ENCODE measurements around the gene KRT76. TPM values are rescaled to one million over a fixed set of nuclear protein-coding genes. Genes with fewer than 3 reads are reported as not detected.
"Not testable (repeated sequence)": the region's sequence is repeated elsewhere in the genome, so short reads cannot be mapped to it uniquely, and the experiment has no call there.

KRT76 gene
- total RNA-seq, 1 donor from 2014 or later = not detected

DNA sequence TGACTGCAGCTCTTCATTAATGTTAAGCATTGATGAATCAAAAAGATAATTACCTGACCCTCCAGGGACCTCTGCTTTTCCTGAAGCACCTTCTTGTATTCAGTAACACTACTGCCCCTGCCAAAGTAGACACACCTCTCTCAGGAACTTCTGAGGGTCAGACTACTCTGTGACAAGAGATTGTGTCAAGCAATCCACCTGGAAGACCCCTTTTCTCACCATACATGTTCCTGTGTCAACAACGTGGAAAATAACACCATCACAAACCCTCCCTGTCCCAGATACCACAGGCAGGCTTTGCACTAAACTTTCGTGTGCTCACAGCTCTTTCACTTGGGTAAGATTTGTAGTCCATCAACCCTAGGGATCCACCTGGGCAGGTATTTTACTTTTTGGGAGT, 13.2 kb downstream of the KRT76 start:
- Mint-ChIP-seq H3K4me1 (ENCODE audit: low read depth) (no peaks in the 10 kb centered on the region), H3K27ac (ENCODE audit: unreplicated experiment) (no peak overlapping the region), H3K27me3 (ENCODE audit: low read depth) (peaks cover 48% of the 10 kb centered on the region), H3K36me3 (ENCODE audit: low read depth) (no peaks in the 10 kb centered on the region), H3K9me3 (ENCODE audit: low read depth) (peaks cover 15% of the 10 kb centered on the region), H3K4me3 (ENCODE audit: unreplicated experiment) (no peak overlapping the region)
- TF ChIP-seq, protein P1, sequence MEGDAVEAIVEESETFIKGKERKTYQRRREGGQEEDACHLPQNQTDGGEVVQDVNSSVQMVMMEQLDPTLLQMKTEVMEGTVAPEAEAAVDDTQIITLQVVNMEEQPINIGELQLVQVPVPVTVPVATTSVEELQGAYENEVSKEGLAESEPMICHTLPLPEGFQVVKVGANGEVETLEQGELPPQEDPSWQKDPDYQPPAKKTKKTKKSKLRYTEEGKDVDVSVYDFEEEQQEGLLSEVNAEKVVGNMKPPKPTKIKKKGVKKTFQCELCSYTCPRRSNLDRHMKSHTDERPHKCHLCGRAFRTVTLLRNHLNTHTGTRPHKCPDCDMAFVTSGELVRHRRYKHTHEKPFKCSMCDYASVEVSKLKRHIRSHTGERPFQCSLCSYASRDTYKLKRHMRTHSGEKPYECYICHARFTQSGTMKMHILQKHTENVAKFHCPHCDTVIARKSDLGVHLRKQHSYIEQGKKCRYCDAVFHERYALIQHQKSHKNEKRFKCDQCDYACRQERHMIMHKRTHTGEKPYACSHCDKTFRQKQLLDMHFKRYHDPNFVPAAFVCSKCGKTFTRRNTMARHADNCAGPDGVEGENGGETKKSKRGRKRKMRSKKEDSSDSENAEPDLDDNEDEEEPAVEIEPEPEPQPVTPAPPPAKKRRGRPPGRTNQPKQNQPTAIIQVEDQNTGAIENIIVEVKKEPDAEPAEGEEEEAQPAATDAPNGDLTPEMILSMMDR (IDR thresholded peaks at IDR 0.05) = no peak
- DNase-seq (ENCODE audit: low spot score) = no peak

DNA sequence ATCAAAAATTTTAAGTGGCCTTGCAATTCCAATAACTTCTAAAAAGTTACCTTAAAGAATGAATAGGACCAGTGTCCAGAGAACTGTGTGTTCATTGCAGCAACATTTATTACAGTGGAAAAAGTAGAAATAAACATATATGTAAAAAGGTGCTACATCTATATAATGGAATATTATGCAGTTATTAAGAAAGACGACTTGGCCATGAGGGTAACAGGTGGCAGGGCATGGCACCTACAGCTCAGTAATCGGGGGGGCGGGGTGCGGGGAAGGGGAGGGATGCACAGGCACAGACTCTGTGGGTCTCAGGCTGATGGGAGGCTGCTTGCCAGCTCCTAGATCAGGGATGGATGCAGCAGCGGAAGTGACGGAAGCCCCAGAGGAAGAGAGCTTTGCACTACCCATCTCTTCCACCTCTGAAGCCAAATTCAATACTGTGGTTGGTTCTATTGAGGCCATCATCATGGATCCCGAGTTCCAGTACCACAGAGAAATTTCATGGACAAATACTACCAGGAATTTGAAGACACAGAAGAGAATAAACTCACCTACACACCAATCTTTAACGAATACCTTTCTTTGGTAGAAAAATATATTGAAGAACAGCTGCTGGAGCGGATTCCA, 14.0 kb downstream of the KRT76 start:
- H3K9me3 Mint-ChIP-seq (ENCODE audit: low read depth) = peaks cover 15% of the 10 kb centered on the region

GRCh38 chr12:52761802-52762201, 15.3 kb downstream of the KRT76 start:
- peaks cover 32% of the 10 kb centered on the region for H3K27me3 Mint-ChIP-seq (ENCODE audit: low read depth)
- no peak overlapping the region for H3K27ac Mint-ChIP-seq (ENCODE audit: unreplicated experiment)
- TF ChIP-seq, protein P1 (IDR thresholded peaks at IDR 0.05) = no peak
- DNase-seq (ENCODE audit: low spot score) = no peak
- peaks cover 15% of the 10 kb centered on the region for H3K9me3 Mint-ChIP-seq (ENCODE audit: low read depth)
- no peak overlapping the region for H3K4me3 Mint-ChIP-seq (ENCODE audit: unreplicated experiment)
- no peaks in the 10 kb centered on the region for H3K36me3 Mint-ChIP-seq (ENCODE audit: low read depth)
- H3K4me1 Mint-ChIP-seq (ENCODE audit: low read depth) = no peaks in the 10 kb centered on the region

More for the DNA sequence above, 14.0 kb downstream of the KRT76 start:
- Mint-ChIP-seq H3K4me1 (ENCODE audit: low read depth) (no peaks in the 10 kb centered on the region), H3K4me3 (ENCODE audit: unreplicated experiment) (no peak overlapping the region), H3K27ac (ENCODE audit: unreplicated experiment) (no peak overlapping the region), H3K36me3 (ENCODE audit: low read depth) (no peaks in the 10 kb centered on the region), H3K27me3 (ENCODE audit: low read depth) (peaks cover 43% of the 10 kb centered on the region)
- TF ChIP-seq, protein P1 (IDR thresholded peaks at IDR 0.05) = no peak
- DNase-seq (ENCODE audit: low spot score) = no peak

- not testable (repeated sequence) for H3K4me1 Mint-ChIP-seq (ENCODE audit: low read depth); H3K27ac Mint-ChIP-seq (ENCODE audit: unreplicated experiment); H3K4me3 Mint-ChIP-seq (ENCODE audit: unreplicated experiment); DNase-seq (ENCODE audit: low spot score); H3K36me3 Mint-ChIP-seq (ENCODE audit: low read depth)
- Mint-ChIP-seq H3K27me3 (ENCODE audit: low read depth) (peaks cover 28% of the 10 kb centered on the region), H3K9me3 (ENCODE audit: low read depth) (peaks cover 15% of the 10 kb centered on the region)
These were observed 15.9 kb downstream of the KRT76 start for GRCh38 chr12:52761218-52761617.

DNA sequence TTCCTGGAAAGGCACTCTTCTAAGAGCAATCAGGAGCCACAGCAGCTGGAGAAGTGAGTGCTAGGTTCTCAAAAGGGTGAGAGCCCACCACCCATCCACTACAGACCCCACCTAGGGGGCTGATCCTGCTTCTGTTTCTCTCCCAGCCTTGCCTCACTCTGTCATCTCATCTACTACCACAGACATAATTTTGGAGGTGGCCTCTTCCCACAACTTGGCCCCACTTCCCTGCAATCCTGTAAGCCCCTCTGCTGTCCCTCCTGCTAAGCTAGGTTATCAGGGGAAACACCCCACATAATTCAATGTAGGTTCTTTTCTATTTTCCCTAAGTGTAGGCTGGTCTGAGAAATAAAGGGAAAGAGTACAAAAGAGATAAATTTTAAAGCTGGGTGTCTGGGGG, 16.5 kb downstream of the KRT76 start:
- DNase-seq (ENCODE audit: low spot score) = no peak
- Mint-ChIP-seq H3K27ac (ENCODE audit: unreplicated experiment) (no peak overlapping the region), H3K27me3 (ENCODE audit: low read depth) (peaks cover 24% of the 10 kb centered on the region), H3K9me3 (ENCODE audit: low read depth) (peaks cover 15% of the 10 kb centered on the region), H3K4me1 (ENCODE audit: low read depth) (no peaks in the 10 kb centered on the region), H3K4me3 (ENCODE audit: unreplicated experiment) (no peak overlapping the region), H3K36me3 (ENCODE audit: low read depth) (no peaks in the 10 kb centered on the region)
- TF ChIP-seq, protein P1 (IDR thresholded peaks at IDR 0.05) = no peak

- H3K4me1 Mint-ChIP-seq (ENCODE audit: low read depth) = no peaks in the 10 kb centered on the region
- TF ChIP-seq, protein P1 (IDR thresholded peaks at IDR 0.05) = no peak
- H3K4me3 Mint-ChIP-seq (ENCODE audit: unreplicated experiment) = no peak overlapping the region
- peaks cover 16% of the 10 kb centered on the region for H3K27me3 Mint-ChIP-seq (ENCODE audit: low read depth)
- DNase-seq (ENCODE audit: low spot score) = no peak
- H3K9me3 Mint-ChIP-seq (ENCODE audit: low read depth) = peaks cover 15% of the 10 kb centered on the region
- H3K36me3 Mint-ChIP-seq (ENCODE audit: low read depth) = no peaks in the 10 kb centered on the region
- no peak overlapping the region for H3K27ac Mint-ChIP-seq (ENCODE audit: unreplicated experiment)
These were observed 17.4 kb downstream of the KRT76 start for GRCh38 chr12:52759695-52760094.
